RPMI7951 (cell line): Measurements from ENCODE around the gene C2orf49. TPM values are rescaled to one million over a fixed set of nuclear protein-coding genes. Genes with fewer than 3 reads are reported as not detected.

Experiments used
- total RNA-seq: library from RNA; depleted of rRNA; stranded (reverse); fragments of >200 nt; shearing (Covaris generic); gene quantifications from 2 replicates; pipeline ENCODE4 v1.2.3, GENCODE V29; 2014; rRNA removed

The C2orf49 gene
- total RNA-seq, 1 experiment from 2014 or later = 26.2 TPM

Other genes with a start within 250 kb of the C2orf49 start
- gene GPR45, start 95.8 kb upstream of the C2orf49 start, total RNA-seq = not detected in 2 replicates
- gene TGFBRAP1, start 7.8 kb upstream of the C2orf49 start, total RNA-seq = 11.6 and 12.3 TPM in 2 replicates
- 124 and 149 TPM in 2 replicates for gene FHL2, start 61.5 kb downstream of the C2orf49 start, total RNA-seq